ENCODE measurements around the gene UQCC3. TPM values are rescaled to one million over a fixed set of nuclear protein-coding genes. Genes with fewer than 3 reads are reported as not detected.

Gene UQCC3
- total and polyA plus RNA-seq, 2 donors (not counting 3 experiments of a cell fraction or from before 2014, with no cell fraction given), result 8.6 to 15.5 TPM

GRCh38 chr11:62627713-62628112 lies 43.8 kb upstream of the UQCC3 start:
- peaks cover 34 to 60% of the 10 kb centered on the region in 2 experiments for H3K36me3 ChIP-seq (ENCODE audit: control insufficient read depth in 2 of 2, extremely low read depth in 1 of 2, insufficient read depth in 2 of 2, low read length in 2 of 2)
- POLR2A ChIA-PET, result no interaction called here
- no peak overlapping the region for H3K4me2 ChIP-seq (ENCODE audit: insufficient read depth, low read length)
- FAIRE-seq, result no peak
- H3K9me1 ChIP-seq (replicated peaks; ENCODE audit: control insufficient read depth, extremely low read depth, insufficient read depth, low read length), result no peaks in the 10 kb centered on the region
- dilution Hi-C loops (cut with MboI; ENCODE audit: extremely low pct_ligation_motif_present, low sequenced_read_pairs), result no loop called here
- DNase-seq (ENCODE audit: low read depth, low spot score), result no peak
- BruUV-seq (replicated peaks), result no TSS peak
- no peak overlapping the region for H3K4me3 ChIP-seq (replicated peaks in 1 of 3; ENCODE audit: insufficient read depth in 1 of 3, low read depth in 1 of 3, low read length in 3 of 3)
- H2AFZ ChIP-seq (ENCODE audit: low read depth, low read length), result no peak overlapping the region
- TF ChIP-seq CTCF (IDR thresholded peaks at IDR 0.05; ENCODE audit: extremely low read depth in 1 of 2, insufficient read depth in 1 of 2, low read depth in 1 of 2, low read length in 2 of 2) (peak in 1 of 2 donors; percentile 12), MAX (IDR thresholded peaks at IDR 0.05; ENCODE audit: insufficient read depth, insufficient read length) (no peak), JUN (IDR thresholded peaks at IDR 0.05; ENCODE audit: borderline replicate concordance, insufficient read depth, insufficient read length, low read depth) (no peak)
- no peak overlapping the region for H3K27ac ChIP-seq (ENCODE audit: insufficient read depth, low read depth, low read length)
- no peaks in the 10 kb centered on the region for H3K27me3 ChIP-seq (ENCODE audit: control insufficient read depth in 2 of 2, insufficient read depth in 2 of 2, low read length in 2 of 2)
- H4K20me1 ChIP-seq (replicated peaks; ENCODE audit: control insufficient read depth, extremely low read depth, insufficient read depth, low read length), result no peaks in the 10 kb centered on the region
- H3K79me2 ChIP-seq (ENCODE audit: control insufficient read depth, insufficient read depth, low read length), result no peaks in the 10 kb centered on the region
- H3K9me3 ChIP-seq (replicated peaks; ENCODE audit: control insufficient read depth, insufficient read depth, low read length), result no peaks in the 10 kb centered on the region
- intact Hi-C loops (cut with micrococcal nuclease), result no loop called here
- no peak overlapping the region for H3K9ac ChIP-seq (replicated peaks; ENCODE audit: extremely low read depth, insufficient read depth, low read length)
- CTCF ChIA-PET, result no interaction called here
- no peaks in the 10 kb centered on the region for H3K4me1 ChIP-seq (ENCODE audit: control insufficient read depth, extremely low read depth, insufficient read depth, low read length)

GRCh38 chr11:62632492-62632891 lies 39.0 kb upstream of the UQCC3 start:
- CTCF ChIA-PET, result no interaction called here
- H3K36me3 ChIP-seq (ENCODE audit: control insufficient read depth in 2 of 2, extremely low read depth in 1 of 2, insufficient read depth in 2 of 2, low read length in 2 of 2), result peaks cover 40 to 59% of the 10 kb centered on the region in 2 experiments
- no peak overlapping the region for H3K9ac ChIP-seq (replicated peaks; ENCODE audit: extremely low read depth, insufficient read depth, low read length)
- DNase-seq (ENCODE audit: low read depth, low spot score) (no peak), FAIRE-seq (no peak)
- H2AFZ ChIP-seq (ENCODE audit: low read depth, low read length), result no peak overlapping the region
- H3K27ac ChIP-seq (ENCODE audit: insufficient read depth, low read depth, low read length), result no peak overlapping the region
- H3K4me2 ChIP-seq (ENCODE audit: insufficient read depth, low read length), result no peak overlapping the region
- TF ChIP-seq POLR2AphosphoS5 (IDR thresholded peaks at IDR 0.05; ENCODE audit: insufficient read depth, low read depth, low read length) (no peak), FOS (IDR thresholded peaks at IDR 0.05; ENCODE audit: borderline replicate concordance, insufficient read depth, low read length) (no peak)
- intact Hi-C loops (cut with micrococcal nuclease), result no loop called here
- POLR2A ChIA-PET, result no interaction called here
- H3K9me1 ChIP-seq (replicated peaks; ENCODE audit: control insufficient read depth, extremely low read depth, insufficient read depth, low read length), result no peaks in the 10 kb centered on the region
- H3K27me3 ChIP-seq (ENCODE audit: control insufficient read depth in 2 of 2, insufficient read depth in 2 of 2, low read length in 2 of 2), result no peaks in the 10 kb centered on the region
- H3K4me3 ChIP-seq (replicated peaks in 1 of 3; ENCODE audit: insufficient read depth in 1 of 3, low read depth in 1 of 3, low read length in 3 of 3), result no peak overlapping the region
- dilution Hi-C loops (cut with MboI; ENCODE audit: extremely low pct_ligation_motif_present, low sequenced_read_pairs), result no loop called here
- no peaks in the 10 kb centered on the region for H3K9me3 ChIP-seq (replicated peaks; ENCODE audit: control insufficient read depth, insufficient read depth, low read length)
- H3K79me2 ChIP-seq (ENCODE audit: control insufficient read depth, insufficient read depth, low read length), result no peaks in the 10 kb centered on the region
- no peaks in the 10 kb centered on the region for H3K4me1 ChIP-seq (ENCODE audit: control insufficient read depth, extremely low read depth, insufficient read depth, low read length)
- H4K20me1 ChIP-seq (replicated peaks; ENCODE audit: control insufficient read depth, extremely low read depth, insufficient read depth, low read length), result no peaks in the 10 kb centered on the region
- TSS peak; percentile 1 for BruUV-seq (replicated peaks)

Measured in endothelial cell of umbilical vein (primary cell).